22Rv1 (cell line): Measurements from ENCODE around the gene REPS2.

ENCODE experiments used
- ZFX ChIP-seq: fragments of 450-650 bp; IDR thresholded peaks from 2 replicates; pipeline ENCODE4 v1.6.1; 2017; ENCODE audit warnings: antibody characterized with exemption, borderline replicate concordance
- TF ChIP-seq, protein P1 (sequence below): fragments of 450-650 bp; IDR thresholded peaks from 2 replicates; pipeline ENCODE4 v1.5.1; 2017; ENCODE audit warnings: mild to moderate bottlenecking

DNA sequence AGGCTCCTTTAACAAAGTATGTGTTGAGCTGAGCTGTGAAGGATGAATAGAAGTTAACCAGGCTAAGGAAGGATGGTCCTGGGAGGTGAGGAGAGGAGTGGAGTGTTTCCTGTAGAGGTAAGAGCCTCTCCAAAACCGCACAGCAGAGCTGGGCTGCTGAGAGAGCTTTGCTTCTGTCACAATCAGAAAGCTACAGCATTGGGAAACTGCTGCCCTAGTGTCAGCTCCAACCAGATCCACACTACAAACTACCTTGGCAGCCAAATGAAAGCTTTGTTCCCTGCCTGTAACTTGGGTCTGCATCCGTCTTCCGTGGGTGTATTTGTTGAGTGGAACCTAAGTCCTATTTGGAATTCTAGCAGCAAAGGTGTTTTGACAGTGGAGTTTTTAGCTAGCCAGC, 91.8 kb downstream of the REPS2 start:
- TF ChIP-seq, protein P1, sequence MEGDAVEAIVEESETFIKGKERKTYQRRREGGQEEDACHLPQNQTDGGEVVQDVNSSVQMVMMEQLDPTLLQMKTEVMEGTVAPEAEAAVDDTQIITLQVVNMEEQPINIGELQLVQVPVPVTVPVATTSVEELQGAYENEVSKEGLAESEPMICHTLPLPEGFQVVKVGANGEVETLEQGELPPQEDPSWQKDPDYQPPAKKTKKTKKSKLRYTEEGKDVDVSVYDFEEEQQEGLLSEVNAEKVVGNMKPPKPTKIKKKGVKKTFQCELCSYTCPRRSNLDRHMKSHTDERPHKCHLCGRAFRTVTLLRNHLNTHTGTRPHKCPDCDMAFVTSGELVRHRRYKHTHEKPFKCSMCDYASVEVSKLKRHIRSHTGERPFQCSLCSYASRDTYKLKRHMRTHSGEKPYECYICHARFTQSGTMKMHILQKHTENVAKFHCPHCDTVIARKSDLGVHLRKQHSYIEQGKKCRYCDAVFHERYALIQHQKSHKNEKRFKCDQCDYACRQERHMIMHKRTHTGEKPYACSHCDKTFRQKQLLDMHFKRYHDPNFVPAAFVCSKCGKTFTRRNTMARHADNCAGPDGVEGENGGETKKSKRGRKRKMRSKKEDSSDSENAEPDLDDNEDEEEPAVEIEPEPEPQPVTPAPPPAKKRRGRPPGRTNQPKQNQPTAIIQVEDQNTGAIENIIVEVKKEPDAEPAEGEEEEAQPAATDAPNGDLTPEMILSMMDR: no peak
- no peak for TF ChIP-seq ZFX
